H1 (cell line): Measurements from ENCODE around the gene RFX1. TPM values are rescaled to one million over a fixed set of nuclear protein-coding genes. Genes with fewer than 3 reads are reported as not detected.

Source experiments
- CTCF ChIA-PET: fragments of 300-600 bp; sonication (Branson Sonifier 250); formaldehyde crosslinking; loops from one replicate; lab custom pipeline; 2021; ENCODE audit not compliant: partially characterized antibody; lab: Charles Lee
- POLR2A ChIA-PET: fragments of 300-600 bp; sonication (Branson Sonifier 250); formaldehyde crosslinking; loops from one replicate; lab custom pipeline; 2021; ENCODE audit warnings: inconsistent platforms; ENCODE audit not compliant: partially characterized antibody; lab: Charles Lee
- DNase-seq, 2 experiments: peaks; one replicate each; pipeline versions ENCODE4 v3.0.0 to v3.0.0-alpha.2; 2010 to 2022; ENCODE audit warnings: low spot score in 2 of 2, low read depth in 1 of 2, mixed read lengths in 1 of 2
- FAIRE-seq: peaks from 2 replicates; lab custom pipeline; 2011; peaks lifted over from hg19 to GRCh38; lab: Jason Lieb, UNC
- H2AFZ ChIP-seq: 2 replicates; pipeline ENCODE4 v1.8.1; 2012; ENCODE audit warnings: low read length, inconsistent platforms
- H2AK5ac ChIP-seq: 2 replicates; pipeline ENCODE4 v1.6.1; 2013; ENCODE audit warnings: low read depth, low read length
- H2BK120ac ChIP-seq: replicated peaks from 2 replicates; pipeline ENCODE3; 2013; ENCODE audit warnings: low read depth, low read length, inconsistent platforms
- H2BK12ac ChIP-seq: 2 replicates; pipeline ENCODE4 v1.6.1; 2013; ENCODE audit warnings: low read depth, low read length
- H2BK15ac ChIP-seq: 2 replicates; pipeline ENCODE4 v1.6.1; 2013; ENCODE audit warnings: low read length
- H2BK20ac ChIP-seq: 2 replicates; pipeline ENCODE4 v1.6.1; 2013; ENCODE audit warnings: low read length
- H2BK5ac ChIP-seq: 2 replicates; pipeline ENCODE4 v1.6.1; 2013; ENCODE audit warnings: low read depth, low read length
- H3K14ac ChIP-seq: 2 replicates; pipeline ENCODE4 v1.6.1; 2013; ENCODE audit warnings: inconsistent platforms; ENCODE audit not compliant: insufficient read length
- H3K18ac ChIP-seq: 2 replicates; pipeline ENCODE4 v1.6.1; 2013; ENCODE audit warnings: low read length; ENCODE audit errors: extremely low read depth
- H3K23ac ChIP-seq: 2 replicates; pipeline ENCODE4 v1.6.1; 2013; ENCODE audit warnings: inconsistent platforms; ENCODE audit not compliant: insufficient read length
- H3K23me2 ChIP-seq: 2 replicates; pipeline ENCODE4 v1.6.1; 2013; ENCODE audit warnings: low read depth, low read length
- H3K27ac ChIP-seq: 2 replicates; pipeline ENCODE4 v1.6.1; 2011; ENCODE audit warnings: low read depth, low read length, inconsistent platforms
- H3K27me3 ChIP-seq, 4 experiments: replicated peaks in 1 of 4; 1 replicate in 1 of 4; 2 replicates in 3 of 4; pipeline versions ENCODE4 v1.6.1 to v1.8.1; 2011 to 2013; ENCODE audit warnings: low read length in 3 of 4, mild to moderate bottlenecking in 3 of 4, inconsistent platforms in 2 of 4, mixed read lengths in 2 of 4, moderate library complexity in 1 of 4; ENCODE audit not compliant: control insufficient read depth in 3 of 4, insufficient read depth in 3 of 4; ENCODE audit errors: extremely low read depth in 1 of 4
- H3K36me3 ChIP-seq, 4 experiments: 2 replicates each; pipeline versions ENCODE4 v1.6.1 to v1.8.1; 2011 to 2013; ENCODE audit warnings: mild to moderate bottlenecking in 4 of 4, low read length in 3 of 4, moderate library complexity in 2 of 4, control low read depth in 1 of 4, inconsistent platforms in 1 of 4; ENCODE audit not compliant: insufficient read depth in 4 of 4, control insufficient read depth in 2 of 4
- H3K4ac ChIP-seq: replicated peaks from 2 replicates; pipeline ENCODE3; 2013; ENCODE audit warnings: low read length, low read depth, mixed read lengths, inconsistent platforms; ENCODE audit not compliant: insufficient read length
- H3K4me1 ChIP-seq, 4 experiments: replicated peaks in 1 of 4; 1 replicate in 1 of 4; 2 replicates in 3 of 4; pipeline versions ENCODE4 v1.6.1 to v1.8.1; 2011 to 2013; ENCODE audit warnings: low read length in 3 of 4, inconsistent platforms in 2 of 4, mixed read lengths in 1 of 4; ENCODE audit not compliant: insufficient read depth in 4 of 4, control insufficient read depth in 3 of 4
- H3K4me2 ChIP-seq, 2 experiments: 2 replicates each; pipeline versions ENCODE4 v1.6.1 to v1.8.1; 2011 to 2013; ENCODE audit warnings: low read depth in 2 of 2, low read length in 2 of 2, control low read depth in 1 of 2, inconsistent platforms in 1 of 2, mild to moderate bottlenecking in 1 of 2; ENCODE audit not compliant: insufficient read depth in 1 of 2
- H3K4me3 ChIP-seq, 4 experiments: fragments of 200-600, 300-600 bp in 1 of 4; sonication (generic), shearing (Covaris generic), sonication (Bioruptor Twin) in 1 of 4; 2 replicates each; pipeline versions ENCODE4 v1.5.1 to v1.8.1; 2011 to 2016; ENCODE audit warnings: low read length in 4 of 4, low read depth in 3 of 4, control low read depth in 2 of 4, inconsistent platforms in 2 of 4, mild to moderate bottlenecking in 2 of 4, mixed read lengths in 1 of 4, moderate library complexity in 1 of 4; ENCODE audit not compliant: insufficient read depth in 2 of 4; ENCODE audit errors: extremely low read depth in 1 of 4
- H3K56ac ChIP-seq: replicated peaks from 2 replicates; pipeline ENCODE3; 2013; ENCODE audit warnings: low read depth, mild to moderate bottlenecking, mixed read lengths, low read length, inconsistent platforms; ENCODE audit not compliant: insufficient read length
- H3K79me1 ChIP-seq: 2 replicates; pipeline ENCODE4 v1.6.1; 2013; ENCODE audit warnings: low read depth, low read length, control low read depth
- H3K79me2 ChIP-seq, 2 experiments: 2 replicates each; pipeline versions ENCODE4 v1.6.1 to v1.8.1; 2012 to 2013; ENCODE audit warnings: low read length in 2 of 2, mild to moderate bottlenecking in 2 of 2, inconsistent platforms in 1 of 2; ENCODE audit not compliant: insufficient read depth in 2 of 2, control insufficient read depth in 1 of 2
- H3K9ac ChIP-seq, 4 experiments: replicated peaks in 1 of 4; 1 replicate in 1 of 4; 2 replicates in 3 of 4; pipeline versions ENCODE4 v1.6.1 to v1.8.1; 2011 to 2013; ENCODE audit warnings: low read depth in 3 of 4, low read length in 3 of 4, control low read depth in 2 of 4, mild to moderate bottlenecking in 2 of 4, moderate library complexity in 2 of 4, inconsistent platforms in 1 of 4; ENCODE audit errors: extremely low read depth in 1 of 4
- H3K9me3 ChIP-seq, 2 experiments: 2 replicates each; pipeline versions ENCODE4 v1.6.1 to v1.8.1; 2012 to 2013; ENCODE audit warnings: mild to moderate bottlenecking in 2 of 2, moderate library complexity in 2 of 2, control low read depth in 1 of 2, inconsistent platforms in 1 of 2, low read depth in 1 of 2, low read length in 1 of 2, mixed read lengths in 1 of 2; ENCODE audit not compliant: insufficient read depth in 2 of 2
- H4K20me1 ChIP-seq, 2 experiments: replicated peaks in 1 of 2; 2 replicates each; pipeline versions ENCODE3 to v1.8.1; 2011 to 2013; ENCODE audit warnings: inconsistent platforms in 2 of 2, low read length in 2 of 2, mild to moderate bottlenecking in 1 of 2; ENCODE audit not compliant: insufficient read depth in 2 of 2, control insufficient read depth in 1 of 2
- H4K5ac ChIP-seq: 2 replicates; pipeline ENCODE4 v1.6.1; 2013; ENCODE audit warnings: low read length, low read depth, mixed read lengths, inconsistent platforms; ENCODE audit not compliant: insufficient read length
- H4K8ac ChIP-seq: 2 replicates; pipeline ENCODE4 v1.8.0; 2013; ENCODE audit warnings: mild to moderate bottlenecking, moderate library complexity, low read length, inconsistent platforms; ENCODE audit not compliant: insufficient read depth; ENCODE audit errors: extremely low read depth
- H4K91ac ChIP-seq: replicated peaks from 2 replicates; pipeline ENCODE3; 2013; ENCODE audit warnings: low read length, mixed read lengths, inconsistent platforms; ENCODE audit not compliant: insufficient read length
- SIN3A ChIP-seq, 2 experiments: IDR thresholded peaks in 1 of 2; conservative IDR thresholded peaks in 1 of 2; 2 replicates each; pipeline ENCODE4 v1.6.1; 2011 to 2012; ENCODE audit warnings: low read length in 2 of 2, improper control_type of control experiment in 1 of 2, low read depth in 1 of 2, mild to moderate bottlenecking in 1 of 2
- SUZ12 ChIP-seq: fragments of 200-600 bp; sonication (generic); IDR thresholded peaks from 2 replicates; pipeline ENCODE4 v1.6.1; 2012; ENCODE audit warnings: mild to moderate bottlenecking, inconsistent platforms, low read length, moderate library complexity, mixed read lengths
- WGBS, 2 experiments: shearing (Covaris generic) in 1 of 2; methylation state at CpG; one replicate each; pipeline versions ENCODE4 v1.1.6 to v1.1.7; 2013 to 2015; ENCODE audit warnings: low lambda C conversion rate in 2 of 2, mixed read lengths in 2 of 2, inconsistent platforms in 1 of 2, low coverage in 1 of 2, missing lambda C conversion rate in 1 of 2; ENCODE audit not compliant: insufficient replicate concordance in 2 of 2, insufficient coverage in 1 of 2, insufficient read length in 1 of 2; ENCODE audit errors: extremely low coverage in 1 of 2, missing lambda C conversion rate in 1 of 2; 5-methylcytosine and 5-hydroxymethylcytosine counted together
- polyA plus RNA-seq, 7 experiments: library from polyadenylated mRNA; depleted of rRNA in 3 of 7; stranded (reverse) in 5 of 7; unstranded in 2 of 7; fragments of >200 nt in 5 of 7; fragments of 200-250 nt in 2 of 7; gene quantifications; 1 replicate in 5 of 7; 2 replicates in 1 of 7; 4 replicates in 1 of 7; pipeline versions ENCODE4 v1.2.1 to v1.2.3, GENCODE V29; 2011 to 2013; ENCODE audit warnings: missing spikeins in 2 of 7, mixed read lengths in 2 of 7
- total RNA-seq: library from RNA; stranded (reverse); fragmentation: NEBNext Ultra II Directional; extraction: Animal tissue kit (Norgen Biotek cat#: 25700); gene quantifications from 2 replicates; pipeline ENCODE4 v1.2.1, GENCODE V29; 2021

Gene RFX1
- total and polyA plus RNA-seq, 2 of the 8 experiments (the other 6 are each of a cell fraction or from before 2014, with no cell fraction given): 4.9 to 17.0 TPM

- no peaks in the 10 kb centered on the region for H3K9me3 ChIP-seq
- H3K4me1 ChIP-seq: peaks cover 3 to 34% (median 19%) of the 10 kb centered on the region in 4 experiments
- no peaks in the 10 kb centered on the region for H3K36me3 ChIP-seq
- H3K4ac ChIP-seq: peak overlapping the region; percentile 53
- TF ChIP-seq SIN3A (conservative IDR thresholded peaks at IDR 0.05 in 1 of 2, IDR thresholded peaks at IDR 0.05 in 1 of 2; ENCODE audit: low read depth in 1 of 2, low read length in 2 of 2) (0 out of 4 replicates have a peak, but pooled peaks of 1 of the 2 experiments have one; percentile 31), SUZ12 (no peak)
- peaks cover 3% of the 10 kb centered on the region; the same call in 1 of the 2 replicates for H3K79me1 ChIP-seq
- H3K4me2 ChIP-seq: peak overlapping the region; percentile 22 to 44; a peak in 3 of 4 replicates
- H3K79me2 ChIP-seq: no peaks in the 10 kb centered on the region
- H3K23ac ChIP-seq: no peak overlapping the region
- H2BK120ac ChIP-seq: no peak overlapping the region
- H3K27me3 ChIP-seq: peaks cover 0 to 2% (median 0%) of the 10 kb centered on the region in 4 experiments; a peak in 1 of 7 replicates
- peak overlapping the region; percentile 85 for H4K8ac ChIP-seq
- peak overlapping the region; percentile 87; the same call in 1 of the 2 replicates for H2BK12ac ChIP-seq
- H2AK5ac ChIP-seq: 0 out of 2 replicates have a peak overlapping the region, but pooled peaks have one; percentile 75
- 0 out of 2 replicates have a peak overlapping the region, but pooled peaks have one; percentile 48 for H2BK20ac ChIP-seq
- peak overlapping the region; percentile 33; the same call in 1 of the 2 replicates for H2AFZ ChIP-seq
- H3K9ac ChIP-seq: no peak overlapping the region; a peak in 1 of 7 replicates
- H3K18ac ChIP-seq: peak overlapping the region; percentile 32
- peak overlapping the region; percentile 87; the same call in 1 of the 2 replicates for H2BK5ac ChIP-seq
- peak overlapping the region; percentile 89 for H4K91ac ChIP-seq
- 68% methylated on average over 19 of the region's 29 CpGs; no CpG with 5 or more reads in 1 of the 2 experiments for WGBS, 2 experiments
- H3K23me2 ChIP-seq: peaks cover 14% of the 10 kb centered on the region; the same call in 1 of the 2 replicates
- H3K27ac ChIP-seq: no peak overlapping the region
- H4K20me1 ChIP-seq: peaks cover 0 to 6% of the 10 kb centered on the region in 2 experiments
- H2BK15ac ChIP-seq: peak overlapping the region; percentile 81; the same call in 1 of the 2 replicates
- H3K4me3 ChIP-seq: peak overlapping the region in 1 of 4 experiments; percentile 34; a peak in 1 of 8 replicates
- FAIRE-seq: no peak
- DNase-seq: no peak
- no peak overlapping the region for H3K14ac ChIP-seq
- ChIA-PET POLR2A (interaction anchor here (0.7 to 5.5 kb wide), 9 partner anchors 16 to 112 kb away, joined by 3 to 35 read pairs (median 4); partner anchors contain the start of genes DCAF15 and IL27RA), CTCF (interaction anchor here (0.7 to 3.7 kb wide), 5 partner anchors 15 to 121 kb away, joined by 3 to 26 read pairs (median 4); no protein-coding TSS in a partner anchor)
- H4K5ac ChIP-seq: peak overlapping the region; percentile 31
- no peak overlapping the region for H3K56ac ChIP-seq
Observed at GRCh38 chr19:13937479-13938300, 68.4 kb downstream of the RFX1 start.
